Fibroblast of pulmonary artery (primary cell): ENCODE results near the gene OGDH.

ENCODE experiments used
- DNase-seq: peaks from one replicate; pipeline ENCODE4 v3.0.0-alpha.2; 2010; ENCODE audit warnings: low read depth
- H3K4me3 ChIP-seq: replicated peaks from 2 replicates; pipeline ENCODE4 v1.5.1; 2011; ENCODE audit warnings: low read depth, mild to moderate bottlenecking, control low read depth, low read length, moderate library complexity
- CTCF ChIP-seq: IDR thresholded peaks from 2 replicates; pipeline ENCODE4 v1.5.1; 2011; ENCODE audit warnings: mild to moderate bottlenecking, control low read depth, low read length, inconsistent platforms; ENCODE audit errors: missing control alignments

OGDH gene

GRCh38 chr7:44757311-44757710, 150.9 kb downstream of the OGDH start:
- no peak overlapping the region for H3K4me3 ChIP-seq
- no peak for TF ChIP-seq CTCF
- no peak for DNase-seq

GRCh38 chr7:44757739-44758138, 151.3 kb downstream of the OGDH start:
- no peak for TF ChIP-seq CTCF
- no peak overlapping the region for H3K4me3 ChIP-seq
- DNase-seq = no peak
